OCI-LY3 (cell line): ENCODE results near the gene MRPS11.
"Not testable (repeated sequence)": the region's sequence is repeated elsewhere in the genome, so short reads cannot be mapped to it uniquely, and the experiment has no call there.

ENCODE experiments used
- H2AFZ ChIP-seq: fragments of 200-600, 300-600 bp; shearing (Covaris generic); 2 replicates; pipeline ENCODE4 v1.6.0; 2014; ENCODE audit warnings: antibody characterized with exemption, low read depth, low read length
- H3K27ac ChIP-seq: fragments of 200-600, 300-600 bp; sonication (generic); 2 replicates; pipeline ENCODE4 v1.5.1; 2014; ENCODE audit warnings: mild to moderate bottlenecking, low read length, moderate library complexity, mixed read lengths
- H3K27me3 ChIP-seq: fragments of 200-600, 300-600 bp; sonication (generic); 2 replicates; pipeline ENCODE4 v1.6.1; 2014; ENCODE audit warnings: low read depth, low read length, mixed read lengths
- H3K36me3 ChIP-seq: fragments of 200-600, 300-600 bp; sonication (generic); replicated peaks from 2 replicates; pipeline ENCODE3; 2014; ENCODE audit warnings: low read depth, low read length, mixed read lengths
- H3K4me1 ChIP-seq: fragments of 300-600, 200-600 bp; sonication (generic); 2 replicates; pipeline ENCODE4 v1.6.1; 2014; ENCODE audit warnings: low read length, mixed read lengths
- H3K4me2 ChIP-seq: fragments of 200-600, 300-600 bp; sonication (generic); 2 replicates; pipeline ENCODE4 v1.6.1; 2014; ENCODE audit warnings: low read length, mixed read lengths
- H3K4me3 ChIP-seq: fragments of 300-600, 200-600 bp; sonication (generic); 2 replicates; pipeline ENCODE4 v1.5.1; 2014; ENCODE audit warnings: antibody characterized with exemption, mild to moderate bottlenecking, low read length, moderate library complexity
- H3K79me2 ChIP-seq: fragments of 300-600, 200-600 bp; shearing (Covaris generic); 2 replicates; pipeline ENCODE4 v1.6.1; 2014; ENCODE audit warnings: mild to moderate bottlenecking, low read length, mixed read lengths
- H3K9ac ChIP-seq: fragments of 300-600, 200-600 bp; shearing (Covaris generic); 2 replicates; pipeline ENCODE4 v1.6.0; 2014; ENCODE audit warnings: mild to moderate bottlenecking, low read length, moderate library complexity
- H3K9me3 ChIP-seq: fragments of 200-600, 300-600 bp; shearing (Covaris generic); 2 replicates; pipeline ENCODE4 v1.6.1; 2014; ENCODE audit warnings: low read length, mixed read lengths; ENCODE audit not compliant: insufficient read depth
- H4K20me1 ChIP-seq: fragments of 200-600, 300-600 bp; sonication (generic); 2 replicates; pipeline ENCODE4 v1.6.1; 2016; ENCODE audit warnings: low read length, mixed read lengths; ENCODE audit not compliant: insufficient read depth
- CTCF ChIP-seq: fragments of 200-600, 300-600 bp; sonication (generic); IDR thresholded peaks from 2 replicates; pipeline ENCODE4 v1.5.1; 2014; ENCODE audit warnings: antibody characterized with exemption, low read length, low read depth
- EZH2phosphoT487 ChIP-seq: fragments of 200-600 bp; shearing (Covaris generic); IDR thresholded peaks from 2 replicates; pipeline ENCODE4 v1.6.1; 2018; ENCODE audit warnings: antibody characterized with exemption, mixed run types, low read depth

The MRPS11 gene

GRCh38 chr15:88470625-88471372 lies 3.3 kb downstream of the MRPS11 start:
- H3K4me3 ChIP-seq: peak overlapping the region; percentile 61
- no peaks in the 10 kb centered on the region for H3K9me3 ChIP-seq
- H3K4me1 ChIP-seq: peaks cover 67% of the 10 kb centered on the region
- no peak for TF ChIP-seq EZH2phosphoT487
- peak; percentile 52 for TF ChIP-seq CTCF
- peaks cover 72% of the 10 kb centered on the region for H3K79me2 ChIP-seq
- no peaks in the 10 kb centered on the region for H3K27me3 ChIP-seq
- peaks cover 8% of the 10 kb centered on the region; the same call in 1 of the 2 replicates for H4K20me1 ChIP-seq
- peak overlapping the region; percentile 71 for H3K9ac ChIP-seq
- peak overlapping the region; percentile 95 for H3K27ac ChIP-seq
- H3K4me2 ChIP-seq: peak overlapping the region; percentile 91
- peaks cover 40% of the 10 kb centered on the region for H3K36me3 ChIP-seq
- H2AFZ ChIP-seq: no peak overlapping the region

- Histone ChIP-seq H3K9ac (peak overlapping the region; percentile 78), H3K4me3 (peak overlapping the region; percentile 61), H3K79me2 (peaks cover 63% of the 10 kb centered on the region), H3K36me3 (peaks cover 49% of the 10 kb centered on the region), H4K20me1 (no peaks in the 10 kb centered on the region), H3K27ac (peak overlapping the region; percentile 95), H3K4me2 (peak overlapping the region; percentile 91), H2AFZ (no peak overlapping the region), H3K9me3 (no peaks in the 10 kb centered on the region), H3K27me3 (no peaks in the 10 kb centered on the region), H3K4me1 (peaks cover 72% of the 10 kb centered on the region)
- TF ChIP-seq CTCF (no peak), EZH2phosphoT487 (no peak)
Measured at GRCh38 chr15:88472225-88472624, 4.7 kb downstream of the MRPS11 start.

- peaks cover 58% of the 10 kb centered on the region for H3K36me3 ChIP-seq
- H3K27me3 ChIP-seq, H4K20me1 ChIP-seq, H3K4me3 ChIP-seq, H2AFZ ChIP-seq, H3K4me2 ChIP-seq, H3K9me3 ChIP-seq: not testable (repeated sequence)
- H3K27ac ChIP-seq: peak overlapping the region; percentile 95
- peaks cover 81% of the 10 kb centered on the region for H3K4me1 ChIP-seq
- peak overlapping the region; percentile 78; the same call in 1 of the 2 replicates for H3K9ac ChIP-seq
- H3K79me2 ChIP-seq: peaks cover 52% of the 10 kb centered on the region
Measured at GRCh38 chr15:88473661-88474293, 6.3 kb downstream of the MRPS11 start.

- H3K27me3 ChIP-seq: no peaks in the 10 kb centered on the region
- H3K79me2 ChIP-seq: peaks cover 26% of the 10 kb centered on the region
- H3K9me3 ChIP-seq: no peaks in the 10 kb centered on the region
- H3K4me3 ChIP-seq: no peak overlapping the region
- H3K4me1 ChIP-seq: peaks cover 52% of the 10 kb centered on the region
- peak overlapping the region; percentile 74 for H3K27ac ChIP-seq
- H3K4me2 ChIP-seq: peak overlapping the region; percentile 46
- H3K9ac ChIP-seq: peak overlapping the region; percentile 50; the same call in 1 of the 2 replicates
- no peak overlapping the region for H2AFZ ChIP-seq
- no peaks in the 10 kb centered on the region for H4K20me1 ChIP-seq
- H3K36me3 ChIP-seq: peaks cover 55% of the 10 kb centered on the region
- TF ChIP-seq CTCF: peak; percentile 86
- no peak for TF ChIP-seq EZH2phosphoT487
Measured at GRCh38 chr15:88476635-88477060, 9.1 kb downstream of the MRPS11 start.
